Cardiac muscle cell (in vitro differentiated cells and primary cell): ENCODE measurements around the gene PCSK2. TPM values are rescaled to one million over a fixed set of nuclear protein-coding genes. Genes with fewer than 3 reads are reported as not detected.

Experiments used
- DNase-seq, 2 donors: peaks; one replicate each; pipeline versions ENCODE4 v3.0.0 to v3.0.0-alpha.2; 2010 to 2017; ENCODE audit warnings: low read depth in 1 of 2, low spot score in 1 of 2
- H3K27ac ChIP-seq: fragments of 200-600 bp; sonication (generic); 2 replicates; pipeline ENCODE4 v1.5.1; 2016
- H3K27me3 ChIP-seq: fragments of 200-600 bp; sonication (generic); 2 replicates; pipeline ENCODE4 v1.6.0; 2016; ENCODE audit warnings: control low read depth
- H3K36me3 ChIP-seq: fragments of 200-600 bp; sonication (generic); 2 replicates; pipeline ENCODE4 v1.5.1; 2016; ENCODE audit warnings: control low read depth
- H3K4me1 ChIP-seq: fragments of 200-600 bp; sonication (generic); 2 replicates; pipeline ENCODE4 v1.8.1; 2017; ENCODE audit warnings: low read depth, mild to moderate bottlenecking, mixed run types
- H3K4me3 ChIP-seq: fragments of 200-600 bp; sonication (generic); 2 replicates; pipeline ENCODE4 v1.5.1; 2016; ENCODE audit warnings: mild to moderate bottlenecking
- H3K9me3 ChIP-seq: fragments of 200-600 bp; sonication (generic); 2 replicates; pipeline ENCODE4 v1.5.1; 2017; ENCODE audit warnings: low read depth, mild to moderate bottlenecking, control low read depth
- polyA plus RNA-seq: library from polyadenylated mRNA; unstranded; fragments of >200 nt; fragmentation: Nextera tagmentation; extraction: Ambion mirVana; gene quantifications from 2 replicates; pipeline ENCODE4 v1.2.1, GENCODE V29; 2016
- total RNA-seq: library from RNA; depleted of rRNA; stranded (reverse); fragments of >200 nt; gene quantifications from 2 replicates; pipeline ENCODE4 v1.2.3, GENCODE V29; 2016
- TF ChIP-seq, protein P1 (sequence below): IDR thresholded peaks from 2 replicates; pipeline ENCODE4 v1.5.1; 2012; ENCODE audit warnings: low read depth, mild to moderate bottlenecking, low read length

The PCSK2 gene
- total and polyA plus RNA-seq, 2 experiments from 2014 or later, result 0.12 to 0.66 TPM

GRCh38 chr20:17518339-17519052, 291.7 kb downstream of the PCSK2 start:
- TF ChIP-seq, protein P1, sequence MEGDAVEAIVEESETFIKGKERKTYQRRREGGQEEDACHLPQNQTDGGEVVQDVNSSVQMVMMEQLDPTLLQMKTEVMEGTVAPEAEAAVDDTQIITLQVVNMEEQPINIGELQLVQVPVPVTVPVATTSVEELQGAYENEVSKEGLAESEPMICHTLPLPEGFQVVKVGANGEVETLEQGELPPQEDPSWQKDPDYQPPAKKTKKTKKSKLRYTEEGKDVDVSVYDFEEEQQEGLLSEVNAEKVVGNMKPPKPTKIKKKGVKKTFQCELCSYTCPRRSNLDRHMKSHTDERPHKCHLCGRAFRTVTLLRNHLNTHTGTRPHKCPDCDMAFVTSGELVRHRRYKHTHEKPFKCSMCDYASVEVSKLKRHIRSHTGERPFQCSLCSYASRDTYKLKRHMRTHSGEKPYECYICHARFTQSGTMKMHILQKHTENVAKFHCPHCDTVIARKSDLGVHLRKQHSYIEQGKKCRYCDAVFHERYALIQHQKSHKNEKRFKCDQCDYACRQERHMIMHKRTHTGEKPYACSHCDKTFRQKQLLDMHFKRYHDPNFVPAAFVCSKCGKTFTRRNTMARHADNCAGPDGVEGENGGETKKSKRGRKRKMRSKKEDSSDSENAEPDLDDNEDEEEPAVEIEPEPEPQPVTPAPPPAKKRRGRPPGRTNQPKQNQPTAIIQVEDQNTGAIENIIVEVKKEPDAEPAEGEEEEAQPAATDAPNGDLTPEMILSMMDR, result no peak
- Histone ChIP-seq H3K4me1 (no peaks in the 10 kb centered on the region), H3K27me3 (no peaks in the 10 kb centered on the region), H3K27ac (no peak overlapping the region), H3K9me3 (no peaks in the 10 kb centered on the region), H3K36me3 (no peaks in the 10 kb centered on the region), H3K4me3 (no peak overlapping the region)
- DNase-seq, result no peak

GRCh38 chr20:17519606-17520285, 292.9 kb downstream of the PCSK2 start:
- TF ChIP-seq, protein P1, result no peak

DNA sequence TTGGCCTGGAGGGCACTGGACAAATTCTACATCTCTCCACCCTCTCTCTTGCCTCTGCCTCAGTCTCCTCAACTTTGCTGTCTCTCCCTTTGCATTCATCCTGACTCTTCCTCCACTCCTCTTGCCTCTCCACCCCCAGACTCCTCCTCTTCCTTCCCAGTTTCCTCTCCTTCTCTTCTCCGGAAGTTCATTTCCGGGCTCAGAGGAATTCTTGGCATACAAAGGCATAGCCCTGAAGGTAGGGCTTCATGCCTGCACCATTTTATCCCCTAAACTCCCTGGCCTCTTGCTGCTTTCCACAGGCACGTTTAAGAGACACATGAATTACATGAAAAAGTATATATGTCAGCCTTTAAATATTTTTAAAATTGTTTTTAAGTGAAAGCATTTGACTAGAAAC, 293.7 kb downstream of the PCSK2 start:
- no peak overlapping the region for H3K27ac ChIP-seq
- no peaks in the 10 kb centered on the region for H3K36me3 ChIP-seq
- TF ChIP-seq, protein P1, result no peak
- no peaks in the 10 kb centered on the region for H3K4me1 ChIP-seq
- H3K27me3 ChIP-seq, result no peaks in the 10 kb centered on the region
- peak in 1 of 2 donors; percentile 47 for DNase-seq
- H3K4me3 ChIP-seq, result no peak overlapping the region
- no peaks in the 10 kb centered on the region for H3K9me3 ChIP-seq

More at GRCh38 chr20:17519606-17520285, 292.9 kb downstream of the PCSK2 start:
- H3K9me3 ChIP-seq, result no peaks in the 10 kb centered on the region
- no peak overlapping the region for H3K4me3 ChIP-seq
- no peak for DNase-seq
- no peaks in the 10 kb centered on the region for H3K4me1 ChIP-seq
- H3K27ac ChIP-seq, result no peak overlapping the region
- H3K27me3 ChIP-seq, result no peaks in the 10 kb centered on the region
- H3K36me3 ChIP-seq, result no peaks in the 10 kb centered on the region

DNA sequence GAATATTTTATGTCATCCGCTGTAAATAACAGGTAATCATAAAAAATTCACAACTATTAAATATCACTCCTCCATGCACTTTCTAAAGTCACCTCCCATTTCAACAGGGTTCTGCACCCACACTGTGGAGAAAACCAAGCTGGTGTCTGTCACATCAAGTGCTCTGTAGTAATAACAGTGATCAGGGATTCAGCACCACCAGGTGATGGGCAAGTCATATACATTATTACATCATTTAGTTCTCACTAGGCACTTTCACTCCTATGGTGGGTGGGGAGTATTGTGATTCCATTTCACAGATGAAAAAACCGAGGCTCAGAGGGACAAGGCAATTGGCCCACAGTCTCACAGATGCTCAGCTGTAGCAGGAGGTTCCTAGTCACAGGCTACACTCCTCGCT, 295.7 kb downstream of the PCSK2 start:
- TF ChIP-seq, protein P1, result no peak

DNA sequence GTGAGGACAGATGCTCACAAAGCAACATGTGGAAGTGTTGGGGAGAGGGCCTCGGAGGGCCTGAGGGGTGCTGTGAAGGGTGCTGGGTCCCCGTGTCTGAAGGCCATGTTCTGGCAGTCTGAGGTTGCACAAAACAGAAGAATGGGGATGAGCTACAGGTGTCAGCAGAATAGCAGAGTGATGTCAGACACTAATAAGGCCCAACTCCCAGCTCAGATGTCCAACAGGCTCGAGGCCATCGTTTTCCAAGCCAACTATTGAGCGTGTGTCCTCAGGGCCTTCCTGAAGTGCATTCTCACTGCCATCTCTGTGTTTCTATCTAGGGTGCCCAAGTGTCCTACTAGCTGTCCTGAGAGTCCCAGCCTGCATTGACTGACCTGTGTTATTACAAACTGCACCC, 296.5 kb downstream of the PCSK2 start:
- Histone ChIP-seq H3K27me3 (no peaks in the 10 kb centered on the region), H3K4me1 (no peaks in the 10 kb centered on the region), H3K27ac (no peak overlapping the region), H3K4me3 (no peak overlapping the region), H3K36me3 (no peaks in the 10 kb centered on the region), H3K9me3 (no peaks in the 10 kb centered on the region)
- DNase-seq, result no peak
- TF ChIP-seq, protein P1, result no peak

More for the DNA sequence above, 295.7 kb downstream of the PCSK2 start:
- H3K9me3 ChIP-seq, result no peaks in the 10 kb centered on the region
- DNase-seq, result no peak
- no peaks in the 10 kb centered on the region for H3K36me3 ChIP-seq
- no peaks in the 10 kb centered on the region for H3K4me1 ChIP-seq
- no peak overlapping the region for H3K27ac ChIP-seq
- no peak overlapping the region for H3K4me3 ChIP-seq
- no peaks in the 10 kb centered on the region for H3K27me3 ChIP-seq
